ENCODE measurements around the gene QPCTL. TPM values are rescaled to one million over a fixed set of nuclear protein-coding genes. Genes with fewer than 3 reads are reported as not detected.
"Not testable (repeated sequence)": the region's sequence is repeated elsewhere in the genome, so short reads cannot be mapped to it uniquely, and the experiment has no call there.

QPCTL gene
- total RNA-seq, 1 experiment from 2014 or later = 5.4 TPM

DNA sequence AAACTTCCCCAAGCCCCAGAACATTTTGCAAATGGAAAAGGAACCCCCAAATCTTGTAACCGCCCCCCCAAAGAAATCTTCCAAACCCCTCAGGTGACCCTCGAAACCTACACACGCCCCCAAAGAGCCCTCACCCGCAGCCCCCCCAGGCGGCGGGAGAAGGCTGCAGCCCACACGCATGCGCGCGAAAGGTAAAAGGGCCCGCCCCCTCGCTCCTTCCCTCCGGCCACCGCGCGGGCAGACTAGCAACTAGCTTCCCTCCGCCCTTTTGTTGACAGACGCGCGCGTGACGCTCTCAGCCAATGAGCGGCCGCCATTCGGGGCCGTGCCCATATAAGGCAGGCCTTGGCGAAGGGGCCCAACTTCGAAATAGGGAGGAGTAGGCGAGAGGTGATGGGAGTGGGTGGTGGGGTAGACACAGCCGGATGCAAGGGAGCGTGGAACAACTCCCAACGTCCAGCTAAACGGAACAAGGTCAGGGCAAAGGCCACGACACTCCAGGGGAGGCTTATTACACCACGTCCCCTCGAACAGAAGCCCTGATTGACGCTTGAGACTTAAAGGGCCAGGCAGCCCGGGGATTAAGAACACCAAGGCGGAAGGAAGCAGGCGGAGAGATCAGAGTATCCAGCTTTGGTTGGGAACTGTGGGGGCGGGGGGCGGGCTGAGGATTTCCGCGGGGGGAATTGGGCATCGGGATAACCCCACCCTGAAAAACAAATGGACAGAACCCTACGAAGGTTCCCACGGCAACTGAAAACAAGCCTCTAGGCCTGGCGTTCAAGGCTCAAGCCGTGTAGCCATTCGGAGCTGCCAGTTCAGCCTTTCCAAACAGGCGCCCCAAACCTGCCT lies 24.9 kb downstream of the QPCTL start:
- peak; percentile 95 for DNase-seq (ENCODE audit: low spot score)

DNA sequence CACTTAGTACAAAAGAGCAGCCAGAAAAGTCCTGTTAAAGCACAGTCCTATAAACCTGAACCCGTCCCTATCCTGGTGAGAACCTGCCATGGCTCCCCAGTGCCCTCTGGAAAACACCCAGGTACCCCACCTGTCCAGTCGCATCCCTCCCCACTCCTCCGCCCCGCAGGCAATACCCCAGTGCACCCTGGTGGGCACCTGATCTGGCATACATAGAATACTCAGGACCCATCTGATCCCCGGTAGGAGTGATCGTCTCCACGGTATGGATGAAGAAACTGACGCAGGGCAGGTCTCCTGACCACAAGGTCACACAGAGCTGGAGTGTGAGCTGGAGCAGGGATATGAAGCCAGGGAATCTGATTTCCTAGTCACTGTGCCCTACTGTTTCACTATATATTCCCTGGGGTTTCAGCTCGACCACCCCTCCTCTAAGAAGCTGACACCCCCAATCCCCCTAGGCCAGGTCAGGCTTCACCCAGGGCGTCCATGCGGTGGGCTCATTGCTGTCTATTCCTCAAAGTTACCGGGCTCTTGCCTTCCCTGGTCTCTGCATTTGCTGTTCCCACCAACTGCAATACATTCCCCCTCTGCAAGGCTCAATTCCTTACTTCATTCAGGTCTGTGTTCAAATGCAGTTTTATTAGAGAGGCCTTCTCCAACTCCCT lies 25.7 kb downstream of the QPCTL start:
- DNase-seq (ENCODE audit: low spot score) = no peak

DNA sequence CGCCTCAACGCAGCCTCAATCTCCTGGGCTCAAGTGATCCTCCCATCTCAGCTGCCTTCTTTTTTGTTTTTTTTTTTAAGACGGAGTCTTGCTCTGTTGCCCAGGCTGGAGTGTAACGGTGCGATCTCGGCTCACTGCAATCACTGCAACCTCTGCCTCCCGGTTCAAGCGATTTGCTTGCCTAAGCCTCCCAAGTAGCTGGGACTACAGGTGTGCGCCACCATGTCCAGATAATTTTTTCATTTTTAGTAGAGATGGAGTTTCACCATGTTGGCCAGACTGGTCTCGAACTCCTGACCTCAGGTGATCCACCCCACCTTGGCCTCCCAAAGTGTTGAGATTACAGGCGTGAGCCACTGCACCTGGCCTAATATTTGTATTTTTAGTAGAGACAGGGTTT lies 27.6 kb downstream of the QPCTL start:
- not testable (repeated sequence) for DNase-seq (ENCODE audit: low spot score)

DNA sequence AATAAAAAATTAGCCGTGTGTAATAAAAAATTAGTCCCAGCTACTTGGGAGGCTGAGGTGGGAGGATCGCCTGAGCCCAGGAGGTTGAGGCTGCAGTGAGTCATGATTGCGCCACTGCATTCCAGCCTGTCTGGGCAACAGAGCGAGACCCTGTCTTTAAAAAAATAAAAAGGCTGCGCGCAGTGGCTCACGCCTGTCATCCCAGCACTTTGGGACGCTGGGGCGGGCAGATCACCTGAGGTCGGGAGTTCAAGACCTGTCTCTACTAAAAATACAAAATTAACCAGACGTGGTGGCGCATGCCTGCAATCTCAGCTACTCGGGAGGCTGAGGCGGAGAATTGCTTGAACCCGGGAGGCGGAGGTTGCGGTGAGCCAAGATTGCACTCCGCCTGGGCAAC lies 36.2 kb downstream of the QPCTL start:
- DNase-seq (ENCODE audit: low spot score) = not testable (repeated sequence)

DNA sequence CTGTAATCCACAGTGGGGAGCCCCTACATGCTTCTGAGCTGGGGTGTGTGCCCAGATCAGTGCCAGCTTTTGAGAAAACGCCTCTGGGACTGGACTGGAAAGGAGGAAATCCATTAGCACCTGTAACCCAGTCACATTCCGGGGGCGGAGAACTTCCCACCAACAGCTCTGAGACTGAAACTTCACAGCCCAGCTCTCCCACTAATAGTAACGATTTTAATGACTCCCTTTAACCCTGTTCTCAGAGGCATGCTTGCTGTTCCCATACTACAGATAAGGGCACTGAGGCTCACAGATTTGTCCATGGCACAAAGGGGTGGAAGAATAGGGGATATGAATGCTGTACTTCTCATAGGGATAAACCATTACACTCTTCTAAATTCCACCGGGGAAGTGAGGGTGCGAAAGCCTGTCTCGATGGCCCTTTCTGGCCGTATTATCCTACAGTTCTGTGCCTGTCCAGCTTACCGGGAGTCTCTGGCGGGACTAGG lies 37.4 kb downstream of the QPCTL start:
- no peak for DNase-seq (ENCODE audit: low spot score)

DNA sequence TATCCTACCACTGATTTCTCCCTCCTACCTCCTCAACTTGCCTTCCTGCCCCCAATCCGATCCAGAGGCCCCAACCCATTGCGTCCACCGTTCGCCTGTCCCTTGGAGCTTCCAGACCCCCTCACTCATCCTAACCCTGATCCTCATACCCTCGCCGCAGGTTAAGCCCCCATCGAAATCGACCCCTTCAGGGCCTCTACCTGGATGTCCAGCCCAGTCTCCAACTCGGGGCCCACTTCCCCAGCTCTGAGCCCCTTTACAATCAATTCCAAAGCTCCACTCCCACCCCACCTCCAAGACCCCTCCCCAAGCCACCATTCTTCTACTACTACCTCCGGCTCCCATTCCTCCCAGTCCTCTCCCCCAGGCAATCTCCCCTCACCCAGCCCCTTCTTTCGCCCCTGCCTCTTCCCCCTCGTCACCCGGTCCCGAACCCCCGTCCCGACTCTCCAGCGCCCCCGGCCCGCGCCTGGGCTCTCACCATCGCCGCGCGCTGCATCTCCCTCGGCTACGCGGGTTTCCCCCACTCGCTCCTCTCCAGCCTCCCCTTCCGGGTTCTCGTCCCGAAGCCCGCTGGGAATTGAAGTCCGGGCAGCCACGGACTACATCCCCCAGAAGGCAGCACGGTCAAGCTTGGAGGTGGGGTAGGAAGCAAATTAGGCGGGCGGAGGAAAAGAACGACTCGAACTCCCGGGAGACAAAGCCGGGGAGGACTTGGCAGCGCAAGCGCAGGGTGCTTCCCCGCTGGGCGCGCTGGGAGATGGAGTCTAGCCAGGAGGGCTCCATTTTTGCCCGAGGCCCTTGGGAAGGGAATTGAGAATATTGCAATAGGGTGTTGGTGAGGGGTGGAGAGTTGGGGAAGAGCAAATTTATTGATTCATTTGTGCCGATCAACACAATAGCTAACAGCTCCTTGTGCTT lies 38.2 kb downstream of the QPCTL start, which contains the start of gene FBXO46:
Gene FBXO46 (minus strand): TSS at position 529 of the 921 bp plus-strand sequence. CDS start 17,401 bp downstream, outside the sequence.
- DNase-seq (ENCODE audit: low spot score) = peak; percentile 94

DNA sequence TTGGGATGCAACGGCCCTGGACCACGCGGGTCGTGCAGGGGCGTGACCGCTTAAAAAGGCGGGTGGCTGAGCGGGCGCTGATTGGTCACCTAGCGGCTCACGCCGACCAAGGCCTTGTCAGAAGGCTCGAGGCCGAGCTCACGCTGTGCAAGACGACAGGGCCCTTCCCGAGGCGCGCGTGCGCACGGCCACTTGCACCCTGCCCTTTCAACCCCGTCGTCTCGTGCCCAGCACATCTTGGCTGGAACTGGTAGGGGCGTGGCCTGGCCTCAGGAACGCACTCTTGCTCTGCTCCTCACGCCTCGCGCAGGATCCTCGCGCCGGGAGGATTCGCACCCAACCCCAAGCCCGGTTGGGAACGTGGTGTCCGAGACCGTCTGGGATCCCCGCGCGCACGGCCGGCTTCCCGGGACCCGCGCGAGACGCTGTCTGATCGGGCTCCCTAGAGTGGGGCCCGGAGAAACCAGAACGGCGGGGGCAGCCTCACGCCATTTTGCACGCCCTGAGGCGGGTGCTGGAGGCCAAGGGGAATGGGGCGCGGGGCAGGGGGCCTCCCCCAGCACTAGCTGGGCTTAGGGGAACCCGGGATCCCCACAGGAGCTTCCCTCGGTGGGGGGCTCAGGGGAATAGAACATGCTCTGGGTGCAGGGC lies 40.8 kb downstream of the QPCTL start, which contains the start of gene MEIOSIN:
Gene MEIOSIN (plus strand): TSS at position 280 of the 651 bp plus-strand sequence. CDS start 1,938 bp downstream, outside the sequence.
- DNase-seq (ENCODE audit: low spot score) = no peak

DNA sequence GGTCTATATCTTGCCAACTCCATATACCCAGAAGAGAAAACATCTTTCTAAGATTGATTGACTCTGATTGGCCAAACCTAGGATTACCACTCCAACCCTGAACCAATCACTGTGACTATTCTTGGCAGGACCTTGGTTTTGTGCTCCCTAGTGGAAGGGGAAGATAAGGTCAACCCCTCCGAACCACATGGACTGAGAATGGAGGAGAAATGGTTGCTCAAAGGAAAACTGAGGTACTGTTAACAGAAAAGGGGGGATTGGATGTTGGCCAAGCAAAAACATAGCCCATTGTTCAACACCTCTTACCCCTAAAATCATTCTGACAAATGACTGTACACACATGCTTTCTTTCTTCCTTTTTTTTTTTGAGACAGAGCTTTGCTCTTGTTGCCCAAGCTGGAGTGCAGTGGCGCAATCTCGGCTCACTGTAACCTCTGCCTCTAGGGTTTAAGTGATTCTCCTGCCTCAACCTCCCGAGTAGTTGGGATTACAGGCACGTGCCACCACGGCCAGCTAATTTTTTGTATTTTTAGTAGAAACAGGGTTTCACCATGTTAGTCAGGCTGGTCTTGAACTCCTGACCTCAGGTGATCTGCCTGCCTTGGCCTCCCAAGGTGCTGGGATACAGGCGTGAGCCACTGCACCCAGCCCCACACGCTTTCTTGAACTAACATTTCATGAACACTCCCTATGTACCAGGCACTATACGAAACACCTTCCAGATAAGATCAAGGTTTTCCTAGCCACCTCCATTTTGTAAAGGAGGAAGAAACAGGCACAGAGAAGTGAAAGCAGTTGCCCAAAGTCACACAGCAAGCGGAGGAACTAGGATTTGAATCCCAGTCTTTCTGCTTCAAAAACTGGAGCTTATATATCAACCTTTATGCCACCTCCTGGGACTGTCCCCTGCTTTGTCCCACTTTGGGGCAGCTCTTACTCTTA lies 47.3 kb downstream of the QPCTL start:
- DNase-seq (ENCODE audit: low spot score) = no peak

DNA sequence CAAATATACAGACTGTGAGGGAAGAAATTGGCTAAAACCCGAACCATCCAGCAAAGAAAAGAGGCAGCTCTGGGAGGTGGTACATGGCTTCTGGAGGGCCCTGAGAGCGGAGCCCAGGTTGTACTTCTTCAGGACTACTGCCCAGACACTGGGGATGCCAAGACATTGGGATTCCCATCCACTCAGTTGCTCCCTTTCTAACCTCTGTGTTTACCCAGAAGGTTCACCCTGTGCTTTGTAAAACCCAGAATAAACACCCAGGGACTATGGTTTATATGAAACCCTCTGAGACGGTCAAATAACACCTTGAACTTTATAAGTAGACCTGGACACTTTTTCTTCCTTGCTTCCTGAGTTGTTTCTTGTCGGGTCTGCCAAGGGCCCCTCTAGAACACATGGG lies 50.5 kb downstream of the QPCTL start:
- no peak for DNase-seq (ENCODE audit: low spot score)

DNA sequence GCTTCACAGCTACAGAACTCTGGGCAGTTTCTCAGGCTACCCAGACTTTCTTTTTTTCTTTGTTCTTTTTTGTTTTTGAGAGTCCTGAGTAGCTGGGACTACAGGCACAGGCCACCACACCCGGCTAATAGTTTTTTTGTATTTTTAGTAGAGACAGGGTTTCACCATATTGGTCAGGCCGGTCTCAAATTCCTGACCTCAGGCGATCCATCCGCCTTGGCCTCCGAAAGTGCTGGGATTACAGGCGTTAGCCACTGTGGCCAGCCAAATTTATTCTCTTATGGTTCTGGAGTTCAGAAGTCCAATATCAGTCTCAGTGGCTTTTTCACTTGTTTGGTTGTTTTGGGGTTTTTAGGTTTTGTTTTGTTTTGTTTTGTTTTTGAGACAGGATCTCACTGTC lies 53.1 kb downstream of the QPCTL start:
- DNase-seq (ENCODE audit: low spot score) = no peak

DNA sequence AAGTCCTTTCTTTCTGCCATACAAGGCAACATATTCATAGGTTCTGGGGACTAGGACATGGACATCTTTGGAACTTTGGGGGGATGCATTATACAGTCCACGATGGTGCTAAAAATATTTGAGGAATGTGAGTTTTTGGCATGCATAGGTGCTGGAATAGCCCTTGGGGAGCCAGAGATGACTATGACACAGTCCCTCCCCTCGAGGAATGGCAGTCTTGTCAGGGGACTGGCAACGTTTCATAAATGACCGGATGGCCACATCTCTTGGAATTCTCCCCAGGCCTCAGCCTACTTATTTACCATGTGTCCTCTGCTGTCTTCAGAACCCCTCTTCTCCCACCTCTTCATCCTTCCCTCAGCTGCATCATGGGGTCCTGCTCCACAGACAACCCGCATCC lies 54.4 kb downstream of the QPCTL start:
- DNase-seq (ENCODE audit: low spot score) = no peak

DNA sequence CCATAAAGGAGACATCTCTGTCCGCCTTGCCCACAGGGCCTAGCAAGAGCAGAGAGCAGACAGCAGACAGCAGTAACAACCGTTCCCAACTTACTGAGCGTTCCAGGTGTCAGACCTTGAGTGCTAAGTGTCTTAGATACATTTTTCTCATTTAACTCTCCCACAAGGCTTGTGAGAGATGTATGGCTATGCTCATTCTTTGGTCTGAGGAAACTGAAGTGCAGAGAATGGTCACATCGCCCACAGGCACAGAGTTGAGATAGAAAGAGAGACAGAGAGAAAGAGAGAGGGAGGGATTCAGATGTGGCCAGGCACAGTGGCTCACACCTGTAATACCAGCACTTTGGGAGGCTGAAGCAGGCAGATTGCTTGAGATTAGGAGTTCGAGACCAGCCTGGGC lies 55.0 kb downstream of the QPCTL start:
- DNase-seq (ENCODE audit: low spot score) = no peak

DNA sequence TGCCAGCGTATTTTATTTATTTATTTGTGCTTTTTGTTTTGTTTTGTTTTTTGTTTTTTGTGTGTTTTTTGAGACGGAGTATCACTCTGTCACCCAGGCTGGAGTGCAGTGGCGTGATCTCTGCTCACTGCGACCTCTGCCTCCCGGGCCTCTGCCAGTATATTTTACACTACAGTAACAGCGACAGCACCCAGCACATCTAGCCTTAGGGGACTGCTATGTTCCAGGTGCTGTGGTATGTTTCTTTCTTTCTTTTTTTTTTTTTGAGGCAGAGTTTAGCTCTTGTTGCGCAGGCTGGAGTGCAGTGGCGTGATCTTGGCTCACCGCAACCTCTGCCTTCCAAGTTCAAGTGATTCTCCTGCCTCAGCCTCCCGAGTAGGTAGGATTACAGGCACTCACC lies 59.0 kb downstream of the QPCTL start:
- DNase-seq (ENCODE audit: low spot score) = not testable (repeated sequence)

DNA sequence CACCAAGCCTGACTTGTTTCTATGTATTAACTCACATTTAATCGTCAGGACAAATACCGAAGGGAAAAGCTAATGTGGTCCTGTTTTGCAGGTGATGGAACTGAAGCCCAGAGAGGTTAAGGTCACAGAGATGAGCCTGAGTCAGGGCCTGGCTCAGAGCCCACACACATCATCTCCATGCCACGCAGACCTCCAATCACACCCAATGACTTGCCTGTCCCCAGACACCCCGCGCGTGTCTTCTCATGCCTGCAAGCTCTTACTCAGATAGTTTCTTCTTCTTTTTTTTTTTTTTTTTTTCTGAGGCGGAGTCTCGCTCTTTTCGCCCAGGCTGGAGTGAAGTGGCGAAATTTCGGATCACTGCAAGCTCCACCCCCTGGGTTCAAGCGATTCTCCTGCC lies 60.2 kb downstream of the QPCTL start:
- no peak for DNase-seq (ENCODE audit: low spot score)

DNA sequence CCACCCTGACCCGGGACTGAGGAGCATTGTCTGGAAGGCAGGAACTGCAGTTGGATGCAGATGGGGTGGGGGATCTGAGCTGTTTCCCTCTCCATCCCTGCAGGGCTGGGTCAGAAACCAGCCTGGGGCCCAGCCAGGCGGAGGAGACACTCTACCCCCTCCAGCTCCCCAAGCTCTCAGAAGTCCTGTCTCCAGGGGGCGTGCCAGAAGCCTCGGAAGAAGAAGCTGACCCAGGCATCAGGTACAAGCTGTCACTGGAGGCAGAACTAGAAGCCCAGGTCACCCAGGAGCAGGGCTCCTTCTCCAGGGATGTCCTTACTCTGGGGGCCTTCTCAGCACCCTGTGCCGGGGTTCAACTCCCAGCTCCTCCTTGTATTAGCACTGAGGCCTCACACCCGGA lies 61.1 kb downstream of the QPCTL start:
- no peak for DNase-seq (ENCODE audit: low spot score)

Other genes with a start within 250 kb of the QPCTL start
- gene FOSB, start 224.7 kb upstream of the QPCTL start, total RNA-seq (2014; rRNA removed; shearing (Covaris generic)) = 1.2 TPM in 1 of 2 replicates, not detected in the other
- gene RTN2, start 195.6 kb upstream of the QPCTL start, total RNA-seq (2014; rRNA removed; shearing (Covaris generic)) = 3.5 and 6.1 TPM in 2 replicates
- gene PPM1N, start 194.2 kb upstream of the QPCTL start, total RNA-seq (2014; rRNA removed; shearing (Covaris generic)) = 0.21 and 1.1 TPM in 2 replicates
- 29.1 and 43.5 TPM in 2 replicates for gene VASP, start 185.2 kb upstream of the QPCTL start, total RNA-seq (2014; rRNA removed; shearing (Covaris generic))
- gene OPA3, start 107.9 kb upstream of the QPCTL start, total RNA-seq (2014; rRNA removed; shearing (Covaris generic)) = 4.8 and 5.3 TPM in 2 replicates
- not detected in 2 replicates for gene GPR4, start 90.5 kb upstream of the QPCTL start, total RNA-seq (2014; rRNA removed; shearing (Covaris generic))
- gene EML2, start 53.3 kb upstream of the QPCTL start, total RNA-seq (2014; rRNA removed; shearing (Covaris generic)) = 5.1 and 11.7 TPM in 2 replicates
- gene GIPR, start 24.4 kb upstream of the QPCTL start, total RNA-seq (2014; rRNA removed; shearing (Covaris generic)) = not detected in 2 replicates
- 318 and 326 TPM in 2 replicates for gene SNRPD2, start 713 bp upstream of the QPCTL start, total RNA-seq (2014; rRNA removed; shearing (Covaris generic))
- 2.3 and 2.8 TPM in 2 replicates for gene FBXO46, start 38.2 kb downstream of the QPCTL start, total RNA-seq (2014; rRNA removed; shearing (Covaris generic))
- gene MEIOSIN, start 40.8 kb downstream of the QPCTL start, total RNA-seq (2014; rRNA removed; shearing (Covaris generic)) = not detected in 2 replicates
- gene SIX5, start 76.6 kb downstream of the QPCTL start, total RNA-seq (2014; rRNA removed; shearing (Covaris generic)) = 2.9 and 3.2 TPM in 2 replicates
- 1.6 and 2.2 TPM in 2 replicates for gene DMPK, start 89.8 kb downstream of the QPCTL start, total RNA-seq (2014; rRNA removed; shearing (Covaris generic))
- gene DMWD, start 100.2 kb downstream of the QPCTL start, total RNA-seq (2014; rRNA removed; shearing (Covaris generic)) = 5.9 and 7.8 TPM in 2 replicates
- gene RSPH6A, start 122.6 kb downstream of the QPCTL start, total RNA-seq (2014; rRNA removed; shearing (Covaris generic)) = not detected in 2 replicates
- gene SYMPK, start 170.5 kb downstream of the QPCTL start, total RNA-seq (2014; rRNA removed; shearing (Covaris generic)) = 13.2 and 17.7 TPM in 2 replicates
- 0.31 TPM in 1 of 2 replicates, not detected in the other for gene FOXA3, start 171.7 kb downstream of the QPCTL start, total RNA-seq (2014; rRNA removed; shearing (Covaris generic))
- gene IRF2BP1, start 193.5 kb downstream of the QPCTL start, total RNA-seq (2014; rRNA removed; shearing (Covaris generic)) = 8.7 and 13.0 TPM in 2 replicates
- 0.52 and 0.78 TPM in 2 replicates for gene MYPOP, start 209.9 kb downstream of the QPCTL start, total RNA-seq (2014; rRNA removed; shearing (Covaris generic))
- gene NANOS2, start 222.1 kb downstream of the QPCTL start, total RNA-seq (2014; rRNA removed; shearing (Covaris generic)) = not detected in 2 replicates